ENCODE measurements around the gene SHPK.

SHPK gene

GRCh38 chr17:3675886-3676285 is 39.8 kb upstream of the SHPK start:
- TF ChIP-seq EZH2 (optimal IDR thresholded peaks at IDR 0.05; ENCODE audit: low read depth, low read length) (no peak), EZH2phosphoT487 (IDR thresholded peaks at IDR 0.05; ENCODE audit: low read length) (no peak), CTCF (IDR thresholded peaks at IDR 0.05; ENCODE audit: low read length) (no peak)
- H4K20me1 ChIP-seq (ENCODE audit: insufficient read depth, low read length), result no peaks in the 10 kb centered on the region
- H3K79me2 ChIP-seq (ENCODE audit: low read length), result peaks cover 7% of the 10 kb centered on the region; the same call in 1 of the 2 replicates
- no peak overlapping the region for H2AFZ ChIP-seq (ENCODE audit: low read length)
- no peaks in the 10 kb centered on the region for H3K4me1 ChIP-seq (ENCODE audit: low read length)
- H3K4me3 ChIP-seq (ENCODE audit: low read length), result no peak overlapping the region
- no peaks in the 10 kb centered on the region for H3K9me2 ChIP-seq (replicated peaks; ENCODE audit: insufficient read depth, low read length)
- H3K27ac ChIP-seq (ENCODE audit: low read length), result no peak overlapping the region
- H3K27me3 ChIP-seq (replicated peaks; ENCODE audit: insufficient read depth, low read length), result no peaks in the 10 kb centered on the region
- no peak overlapping the region for H3K9ac ChIP-seq (ENCODE audit: low read length)
- no peaks in the 10 kb centered on the region for H3K36me3 ChIP-seq (replicated peaks; ENCODE audit: insufficient read depth, low read length)
- DNase-seq, result peak; percentile 5
- H3F3A ChIP-seq (ENCODE audit: insufficient read depth, low read length), result no peaks in the 10 kb centered on the region
- H3K9me3 ChIP-seq (replicated peaks; ENCODE audit: insufficient read depth, low read length), result no peaks in the 10 kb centered on the region
- no peak overlapping the region for H3K4me2 ChIP-seq (ENCODE audit: low read depth, low read length)

GRCh38 chr17:3672571-3672970 is 36.5 kb upstream of the SHPK start:
- no peaks in the 10 kb centered on the region for H3K27me3 ChIP-seq (replicated peaks; ENCODE audit: insufficient read depth, low read length)
- no peak overlapping the region for H3K4me3 ChIP-seq (ENCODE audit: low read length)
- H3K9me2 ChIP-seq (replicated peaks; ENCODE audit: insufficient read depth, low read length), result no peaks in the 10 kb centered on the region
- H3K9me3 ChIP-seq (replicated peaks; ENCODE audit: insufficient read depth, low read length), result no peaks in the 10 kb centered on the region
- no peak overlapping the region for H3K27ac ChIP-seq (ENCODE audit: low read length)
- H4K20me1 ChIP-seq (ENCODE audit: insufficient read depth, low read length), result no peaks in the 10 kb centered on the region
- peaks cover 3% of the 10 kb centered on the region; the same call in 1 of the 2 replicates for H3K4me1 ChIP-seq (ENCODE audit: low read length)
- TF ChIP-seq CTCF (IDR thresholded peaks at IDR 0.05; ENCODE audit: low read length) (no peak), EZH2phosphoT487 (IDR thresholded peaks at IDR 0.05; ENCODE audit: low read length) (no peak), EZH2 (optimal IDR thresholded peaks at IDR 0.05; ENCODE audit: low read depth, low read length) (no peak)
- DNase-seq, result peak; percentile 2
- H3K79me2 ChIP-seq (ENCODE audit: low read length), result peaks cover 26% of the 10 kb centered on the region
- no peaks in the 10 kb centered on the region for H3F3A ChIP-seq (ENCODE audit: insufficient read depth, low read length)
- no peak overlapping the region for H3K4me2 ChIP-seq (ENCODE audit: low read depth, low read length)
- no peak overlapping the region for H2AFZ ChIP-seq (ENCODE audit: low read length)
- H3K9ac ChIP-seq (ENCODE audit: low read length), result no peak overlapping the region
- no peaks in the 10 kb centered on the region for H3K36me3 ChIP-seq (replicated peaks; ENCODE audit: insufficient read depth, low read length)

- peak; percentile 6 for DNase-seq
- Histone ChIP-seq H3K9me2 (replicated peaks; ENCODE audit: insufficient read depth, low read length) (no peaks in the 10 kb centered on the region), H3K9me3 (replicated peaks; ENCODE audit: insufficient read depth, low read length) (no peaks in the 10 kb centered on the region), H3K79me2 (ENCODE audit: low read length) (peaks cover 26% of the 10 kb centered on the region), H3K27me3 (replicated peaks; ENCODE audit: insufficient read depth, low read length) (no peaks in the 10 kb centered on the region), H2AFZ (ENCODE audit: low read length) (no peak overlapping the region), H3F3A (ENCODE audit: insufficient read depth, low read length) (no peaks in the 10 kb centered on the region), H4K20me1 (ENCODE audit: insufficient read depth, low read length) (no peaks in the 10 kb centered on the region), H3K4me2 (ENCODE audit: low read depth, low read length) (peak overlapping the region; percentile 98), H3K27ac (ENCODE audit: low read length) (no peak overlapping the region), H3K4me1 (ENCODE audit: low read length) (peaks cover 3% of the 10 kb centered on the region; the same call in 1 of the 2 replicates), H3K36me3 (replicated peaks; ENCODE audit: insufficient read depth, low read length) (no peaks in the 10 kb centered on the region), H3K9ac (ENCODE audit: low read length) (peak overlapping the region; percentile 83), H3K4me3 (ENCODE audit: low read length) (peak overlapping the region; percentile 89)
- TF ChIP-seq EZH2 (optimal IDR thresholded peaks at IDR 0.05; ENCODE audit: low read depth, low read length), result no peak
- TF ChIP-seq CTCF (IDR thresholded peaks at IDR 0.05; ENCODE audit: low read length), result no peak
- TF ChIP-seq EZH2phosphoT487 (IDR thresholded peaks at IDR 0.05; ENCODE audit: low read length), result no peak
These were observed 33.5 kb upstream of the SHPK start for GRCh38 chr17:3669548-3669947.

Measured in MM.1S (cell line).